Measurements from ENCODE around the gene SUGCT. TPM values are rescaled to one million over a fixed set of nuclear protein-coding genes. Genes with fewer than 3 reads are reported as not detected.

Gene SUGCT
- total and polyA plus RNA-seq, 2 of the 8 experiments (the other 6 are each of a cell fraction or from before 2014, with no cell fraction given), result 2.8 to 5.4 TPM

GRCh38 chr7:40698921-40699260 lies 564.1 kb downstream of the SUGCT start (continued):
- no peak for TF ChIP-seq HDAC2 (IDR thresholded peaks at IDR 0.05; ENCODE audit: borderline replicate concordance in 1 of 2, low read depth in 2 of 2, low read length in 2 of 2)
